Omental fat pad (tissue), 4 donors: ENCODE measurements around the gene CACNA2D1. TPM values are rescaled to one million over a fixed set of nuclear protein-coding genes. Genes with fewer than 3 reads are reported as not detected.

Experiments used
- ATAC-seq: fragments of 150-250 bp; one replicate; pipeline ENCODE4 v1.9.1; 2016; ENCODE audit warnings: mild to moderate bottlenecking, moderate library complexity; ENCODE audit not compliant: low FRiP score
- DNase-seq: peaks from one replicate; pipeline ENCODE4 v3.0.0-alpha.2; 2019; ENCODE audit warnings: low spot score
- CTCF ChIP-seq, 3 donors: fragments of 450-650 bp; IDR thresholded peaks; one replicate each; pipeline ENCODE4 v1.5.1; 2016 to 2017; ENCODE audit warnings: antibody characterized with exemption in 3 of 3, mild to moderate bottlenecking in 3 of 3, moderate library complexity in 2 of 3
- total RNA-seq, 4 donors: library from RNA; depleted of rRNA; stranded (reverse); fragments of >200 nt; gene quantifications; one replicate each; pipeline ENCODE4 v1.1.0, GENCODE V29; 2016

Gene CACNA2D1
- total RNA-seq, 4 donors from 2014 or later = 20.5 to 39.8 (median 29.3) TPM

GRCh38 chr7:82039621-82040020 is 404.0 kb downstream of the CACNA2D1 start:
- DNase-seq = no peak
- TF ChIP-seq CTCF (IDR thresholded peaks at IDR 0.05) = no peak
- no peak for ATAC-seq

DNA sequence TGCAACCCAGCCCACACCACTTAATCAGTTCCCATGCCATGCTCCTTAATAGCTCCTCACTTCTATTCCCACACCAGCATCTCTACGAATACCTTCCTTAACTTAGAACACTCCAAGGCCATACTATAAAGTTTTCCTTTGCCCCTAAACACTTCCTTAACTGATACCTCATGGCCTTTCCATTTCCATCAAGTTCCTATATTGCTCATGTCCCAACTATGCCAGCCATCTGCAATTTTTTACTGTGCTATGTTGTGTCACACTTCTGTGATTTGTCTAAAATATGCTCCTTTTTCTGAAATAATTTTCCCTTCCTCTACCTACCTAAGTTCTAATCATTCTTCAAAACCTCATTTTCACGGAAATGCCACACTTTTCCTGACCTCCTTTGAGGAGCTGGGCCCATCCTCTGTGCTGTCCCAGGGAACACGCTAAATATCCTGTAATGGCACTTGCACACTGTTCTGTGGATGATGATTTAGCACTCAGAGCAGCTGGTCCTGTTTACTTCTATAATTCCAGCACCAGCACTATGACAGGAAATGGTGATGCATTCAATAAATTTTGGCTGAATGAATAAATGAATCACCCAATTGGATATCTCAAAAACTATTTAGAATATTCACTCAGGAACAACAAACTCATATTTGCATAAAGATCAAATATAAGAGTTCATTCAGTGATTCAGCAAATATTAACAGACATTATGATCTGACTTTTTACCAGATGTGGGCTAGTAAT is 407.3 kb downstream of the CACNA2D1 start:
- DNase-seq (no peak), ATAC-seq (no peak)
- no peak for TF ChIP-seq CTCF (IDR thresholded peaks at IDR 0.05)

DNA sequence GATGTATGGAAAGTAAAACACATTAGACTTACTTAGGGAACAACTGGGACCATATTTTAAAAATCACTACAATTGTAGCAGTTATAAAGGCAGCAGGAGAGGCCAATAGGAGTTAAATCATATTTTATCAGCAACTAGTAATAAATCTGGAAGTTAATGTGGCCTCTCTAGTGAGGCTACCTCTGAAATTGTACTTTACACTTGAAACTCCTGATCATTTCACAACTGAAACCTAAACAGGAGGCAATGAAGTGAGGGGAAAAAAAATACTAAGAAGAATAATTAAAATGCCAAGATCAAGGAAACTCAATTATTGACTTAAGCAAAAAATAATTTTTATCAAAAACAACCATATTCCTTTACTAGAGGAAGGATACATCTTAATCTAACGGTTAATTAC is 408.1 kb downstream of the CACNA2D1 start:
- DNase-seq = no peak
- no peak for ATAC-seq
- no peak for TF ChIP-seq CTCF (IDR thresholded peaks at IDR 0.05)

- no peak for TF ChIP-seq CTCF (IDR thresholded peaks at IDR 0.05)
- DNase-seq (no peak), ATAC-seq (no peak)
Measured at GRCh38 chr7:82032901-82033300, 410.7 kb downstream of the CACNA2D1 start.

DNA sequence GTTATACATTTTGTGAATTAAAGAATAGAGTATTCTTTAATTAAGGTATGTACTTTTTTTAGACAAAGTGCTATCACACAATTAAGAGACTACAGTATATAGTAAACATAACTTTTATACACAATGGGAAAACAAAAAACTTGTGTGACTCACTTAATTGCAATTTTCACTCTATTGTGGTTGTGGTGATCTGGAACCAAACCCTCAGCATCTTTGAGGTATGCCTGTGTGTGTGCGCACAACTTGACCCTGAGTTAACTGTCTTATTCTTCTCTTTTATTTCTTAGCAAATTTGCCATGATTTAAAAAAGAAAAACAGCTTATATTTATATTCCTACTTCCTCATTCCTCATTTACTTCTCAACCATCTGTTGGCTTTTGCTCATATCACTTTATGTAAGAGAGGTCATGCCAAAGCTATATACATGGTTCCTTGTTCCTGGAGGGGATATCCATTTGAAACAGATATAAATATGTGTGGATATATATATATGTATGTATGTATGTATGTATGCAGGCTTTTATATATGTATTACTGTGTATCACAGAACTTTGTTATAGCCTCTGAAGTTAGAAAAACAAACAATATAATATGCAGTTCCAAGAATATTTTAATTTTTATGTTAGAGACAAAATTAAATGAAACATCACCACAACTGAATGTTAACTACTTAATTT is 414.2 kb downstream of the CACNA2D1 start:
- DNase-seq = no peak
- no peak for TF ChIP-seq CTCF (IDR thresholded peaks at IDR 0.05)
- ATAC-seq = no peak

DNA sequence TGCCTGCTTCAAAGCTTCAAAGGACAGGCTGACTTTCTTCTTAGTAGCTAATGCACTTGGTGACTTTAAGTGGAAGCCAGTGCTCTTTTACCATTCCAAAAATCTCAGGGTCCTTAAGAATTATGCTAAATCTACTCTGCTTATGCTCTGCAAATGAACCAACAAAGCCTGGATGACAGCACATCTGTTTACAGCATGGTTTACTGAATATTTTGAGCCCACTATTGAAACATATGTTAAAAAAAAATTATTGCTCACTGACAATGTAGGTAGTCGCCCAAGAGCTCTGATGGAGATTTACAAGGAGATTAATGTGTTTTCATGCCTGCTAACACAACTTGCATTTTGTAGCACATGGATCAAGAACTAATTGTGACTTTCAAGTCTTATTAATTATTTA is 415.5 kb downstream of the CACNA2D1 start:
- no peak for TF ChIP-seq CTCF (IDR thresholded peaks at IDR 0.05)
- ATAC-seq (no peak), DNase-seq (no peak)

DNA sequence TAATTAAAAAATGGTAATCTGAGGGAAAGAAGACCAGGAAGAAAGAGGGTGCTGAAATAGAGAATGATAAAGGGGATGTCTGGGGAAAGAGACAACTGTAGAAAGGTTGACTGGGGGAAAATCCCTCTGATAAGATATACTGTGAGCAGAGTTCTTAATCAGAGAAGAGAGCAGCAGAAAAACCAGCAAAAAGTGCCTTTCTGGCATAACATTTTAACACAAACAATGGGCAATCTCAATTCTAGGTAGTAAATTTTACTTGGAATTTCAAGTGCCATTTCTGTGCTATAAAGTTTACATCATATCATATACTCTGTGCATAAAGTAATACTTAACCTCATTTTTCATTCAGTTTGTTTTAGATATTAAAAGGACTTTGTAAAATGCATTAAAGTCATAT is 421.9 kb downstream of the CACNA2D1 start:
- no peak for TF ChIP-seq CTCF (IDR thresholded peaks at IDR 0.05)
- ATAC-seq (no peak), DNase-seq (no peak)
